HG03175 (cell line): ENCODE measurements around the gene ANKRD16.
"Not testable (repeated sequence)": the region's sequence is repeated elsewhere in the genome, so short reads cannot be mapped to it uniquely, and the experiment has no call there.

Experiments
- ATAC-seq: cut with Tn5 transposase; IDR thresholded peaks from one replicate; pipeline ENCODE4 v1.9.1; 2021; ENCODE audit warnings: mild to moderate bottlenecking, moderate library complexity; ENCODE audit not compliant: unreplicated experiment

The ANKRD16 gene

GRCh38 chr10:5877041-5877440 is 12.7 kb downstream of the ANKRD16 start:
- ATAC-seq, result not testable (repeated sequence)

- no peak for ATAC-seq
Measured at GRCh38 chr10:5876181-5876768, 13.4 kb downstream of the ANKRD16 start.

GRCh38 chr10:5873515-5873995 is 16.1 kb downstream of the ANKRD16 start:
- peak; percentile 80 for ATAC-seq

GRCh38 chr10:5871596-5871995 is 18.1 kb downstream of the ANKRD16 start:
- ATAC-seq, result no peak

- no peak for ATAC-seq
Measured at GRCh38 chr10:5869156-5869555, 20.5 kb downstream of the ANKRD16 start.

GRCh38 chr10:5868383-5868782 is 21.3 kb downstream of the ANKRD16 start:
- not testable (repeated sequence) for ATAC-seq

- not testable (repeated sequence) for ATAC-seq
Measured at GRCh38 chr10:5867091-5867615, 22.5 kb downstream of the ANKRD16 start.

- not testable (repeated sequence) for ATAC-seq
Measured at GRCh38 chr10:5866451-5867081, 23.1 kb downstream of the ANKRD16 start.

GRCh38 chr10:5862981-5863685 is 26.6 kb downstream of the ANKRD16 start:
- not testable (repeated sequence) for ATAC-seq

- ATAC-seq, result peak; percentile 97
Measured at GRCh38 chr10:5862360-5862961, 27.2 kb downstream of the ANKRD16 start.

GRCh38 chr10:5860066-5860465 is 29.6 kb downstream of the ANKRD16 start:
- ATAC-seq, result no peak

GRCh38 chr10:5858811-5859210 is 30.9 kb downstream of the ANKRD16 start:
- no peak for ATAC-seq

GRCh38 chr10:5856701-5857004 is 33.0 kb downstream of the ANKRD16 start:
- ATAC-seq, result no peak

- ATAC-seq, result no peak
Measured at GRCh38 chr10:5855979-5856700, 33.6 kb downstream of the ANKRD16 start.

GRCh38 chr10:5854131-5854475 is 35.6 kb downstream of the ANKRD16 start:
- ATAC-seq, result no peak

- ATAC-seq, result not testable (repeated sequence)
Measured at GRCh38 chr10:5846667-5847066, 43.0 kb downstream of the ANKRD16 start.

GRCh38 chr10:5844345-5845055 is 45.2 kb downstream of the ANKRD16 start:
- ATAC-seq, result no peak

GRCh38 chr10:5843686-5844344 is 45.9 kb downstream of the ANKRD16 start:
- no peak for ATAC-seq

GRCh38 chr10:5841965-5842364 is 47.7 kb downstream of the ANKRD16 start:
- no peak for ATAC-seq
